ENCODE data around the gene SLC35D2.

Gene SLC35D2

DNA sequence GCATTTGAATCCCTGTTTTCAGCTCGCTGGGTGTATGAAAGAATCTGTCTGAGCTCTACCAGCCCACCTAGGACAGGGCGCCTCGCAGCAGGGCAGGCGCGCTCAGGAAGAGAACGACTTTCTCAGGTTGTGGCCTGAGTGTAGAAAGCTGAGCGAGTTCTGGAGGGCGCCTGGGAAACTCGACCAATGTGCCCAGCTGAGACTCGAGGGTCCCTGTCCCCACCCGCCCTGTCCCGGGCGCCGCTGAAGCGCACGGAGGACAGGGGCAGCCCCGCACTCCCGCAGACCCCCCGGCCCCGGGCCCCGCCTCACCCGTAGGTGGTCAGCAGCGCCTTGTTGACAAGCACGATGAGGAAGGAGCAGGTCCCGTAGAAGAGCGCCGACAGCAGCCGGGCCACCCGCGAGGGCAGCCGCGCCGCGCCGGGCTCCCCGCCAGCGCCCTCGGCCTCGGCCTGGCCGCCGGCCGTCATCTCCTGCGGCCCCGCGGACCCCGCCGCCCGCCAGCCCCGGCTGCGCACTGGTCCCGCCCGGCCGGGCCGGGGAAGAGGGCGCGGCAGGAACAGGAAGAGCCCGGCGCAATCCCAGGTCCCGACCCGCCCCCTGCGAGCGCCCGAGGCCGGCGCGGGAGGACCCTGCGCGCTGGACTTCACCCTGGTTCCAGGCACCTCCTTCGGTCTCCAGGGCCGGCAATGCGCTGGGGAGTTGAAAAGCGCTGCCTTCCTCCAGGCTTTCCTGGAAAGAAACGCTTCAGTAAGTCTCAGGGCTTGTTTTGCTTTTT is at the start of gene SLC35D2:
Gene SLC35D2 (minus strand): TSS at position 547 of the 778 bp plus-strand sequence. CDS start 77 bp downstream, at position 470.
- DNase-seq = peak; percentile 14 to 17
- Mint-ChIP-seq H3K27me3 (no peaks in the 10 kb centered on the region), H3K27ac (peak within 1 kb of the TSS; percentile 78 to 84), H3K9me3 (no peaks in the 10 kb centered on the region), H3K4me3 (peak within 1 kb of the TSS; percentile 79 to 81), H3K4me1 (peaks cover 30% of the 10 kb centered on the region)
- ATAC-seq = peak; percentile 73

DNA sequence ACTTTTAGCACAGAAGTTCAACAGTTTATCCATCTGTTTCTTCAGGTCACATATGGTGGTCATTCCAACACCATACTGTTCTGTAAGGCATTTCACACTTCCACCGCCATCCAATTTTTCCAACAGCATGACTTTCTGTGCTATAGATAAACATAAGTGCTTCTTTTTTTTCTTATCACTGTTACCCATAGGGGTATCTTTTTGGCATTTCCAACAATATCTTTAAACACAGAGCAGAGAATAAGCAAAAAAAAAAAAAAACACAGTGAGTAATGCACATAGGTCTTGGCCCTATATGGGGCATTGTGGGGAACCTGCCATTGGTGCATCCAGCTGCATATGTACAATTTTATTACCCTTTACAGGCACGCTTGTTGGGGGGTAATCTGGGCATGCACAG is 46.9 kb upstream of the SLC35D2 start:
- ATAC-seq = no peak
- Mint-ChIP-seq H3K4me3 (no peak overlapping the region), H3K27ac (no peak overlapping the region), H3K27me3 (no peaks in the 10 kb centered on the region), H3K4me1 (peaks cover 9% of the 10 kb centered on the region), H3K9me3 (no peaks in the 10 kb centered on the region)
- DNase-seq = no peak

DNA sequence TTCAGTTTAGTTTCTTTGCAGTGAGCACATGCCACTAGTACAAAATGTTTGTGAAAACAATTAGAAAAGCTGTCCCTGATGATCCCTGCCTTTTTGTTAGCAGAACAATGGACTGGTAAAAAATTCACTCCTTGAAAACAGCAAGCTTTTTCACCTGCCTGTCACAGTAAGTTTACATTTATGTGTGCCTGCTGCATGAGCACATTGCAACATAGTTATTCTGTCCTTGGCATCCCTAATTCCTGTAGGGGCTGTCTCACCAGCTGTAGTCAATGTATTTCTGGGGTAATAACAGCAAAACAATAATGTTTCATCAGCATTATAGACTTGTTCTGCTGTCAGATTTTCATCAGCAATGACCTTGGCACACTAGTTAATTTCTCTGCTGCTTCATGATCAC is 46.2 kb upstream of the SLC35D2 start:
- no peaks in the 10 kb centered on the region for H3K27me3 Mint-ChIP-seq
- no peaks in the 10 kb centered on the region for H3K9me3 Mint-ChIP-seq
- ATAC-seq (no peak), DNase-seq (no peak)
- peaks cover 10% of the 10 kb centered on the region for H3K4me1 Mint-ChIP-seq
- H3K4me3 Mint-ChIP-seq = no peak overlapping the region
- H3K27ac Mint-ChIP-seq = no peak overlapping the region

DNA sequence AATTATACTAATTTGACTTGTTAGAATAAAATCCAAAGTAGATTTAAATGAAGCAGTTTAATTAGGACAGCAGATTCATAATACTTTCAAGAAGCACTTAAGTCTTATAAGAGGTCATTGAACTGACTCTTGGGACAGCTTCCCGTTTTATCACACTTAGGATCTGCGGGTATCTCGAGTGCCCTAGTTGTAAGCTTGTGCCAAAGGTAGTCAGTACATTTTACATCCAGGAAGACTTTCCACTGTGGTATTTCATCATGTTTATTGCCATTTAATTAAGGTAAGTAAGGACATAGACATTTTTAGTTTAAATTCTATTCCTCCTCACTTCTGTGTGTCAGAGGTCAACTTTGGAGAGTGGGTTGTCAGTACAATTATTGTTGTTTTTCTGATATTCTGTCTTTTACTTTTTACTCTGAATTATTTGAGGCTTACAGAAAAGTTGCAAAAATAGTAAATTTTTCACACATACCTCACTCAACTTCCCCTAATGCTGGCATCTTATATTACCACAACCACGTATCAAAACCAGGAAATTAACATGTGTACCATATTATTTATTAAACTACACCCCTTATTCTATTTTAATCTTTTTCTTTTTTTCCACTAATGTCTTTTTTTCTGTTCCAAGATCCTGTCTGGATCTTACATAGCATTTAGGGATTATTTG is 42.1 kb upstream of the SLC35D2 start:
- H3K4me1 Mint-ChIP-seq = peaks cover 13% of the 10 kb centered on the region
- DNase-seq = no peak
- H3K9me3 Mint-ChIP-seq = no peaks in the 10 kb centered on the region
- no peak overlapping the region for H3K4me3 Mint-ChIP-seq
- H3K27me3 Mint-ChIP-seq = no peaks in the 10 kb centered on the region
- no peak for ATAC-seq
- H3K27ac Mint-ChIP-seq = peak overlapping the region in 1 of 2 donors; percentile 53

DNA sequence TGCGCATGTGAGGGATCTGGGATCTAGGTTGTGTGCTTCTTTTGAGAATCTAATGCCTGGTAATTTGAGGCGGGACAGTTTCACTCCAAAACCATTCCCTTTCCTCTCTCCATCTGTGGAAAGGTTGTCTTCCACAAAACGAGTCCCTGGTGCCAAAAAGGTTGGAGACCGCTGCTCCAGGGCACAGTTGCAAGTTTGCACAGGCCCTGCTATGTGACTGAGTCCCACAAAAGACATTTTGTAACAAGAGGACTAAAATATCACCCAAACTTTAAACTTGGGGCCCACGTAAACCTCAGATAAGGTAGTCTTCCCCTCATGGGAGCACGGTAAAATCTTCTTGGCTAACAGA is 40.5 kb upstream of the SLC35D2 start:
- Mint-ChIP-seq H3K27ac (no peak overlapping the region), H3K27me3 (no peaks in the 10 kb centered on the region), H3K4me3 (no peak overlapping the region), H3K9me3 (no peaks in the 10 kb centered on the region), H3K4me1 (peaks cover 28% of the 10 kb centered on the region)
- no peak for ATAC-seq
- no peak for DNase-seq

DNA sequence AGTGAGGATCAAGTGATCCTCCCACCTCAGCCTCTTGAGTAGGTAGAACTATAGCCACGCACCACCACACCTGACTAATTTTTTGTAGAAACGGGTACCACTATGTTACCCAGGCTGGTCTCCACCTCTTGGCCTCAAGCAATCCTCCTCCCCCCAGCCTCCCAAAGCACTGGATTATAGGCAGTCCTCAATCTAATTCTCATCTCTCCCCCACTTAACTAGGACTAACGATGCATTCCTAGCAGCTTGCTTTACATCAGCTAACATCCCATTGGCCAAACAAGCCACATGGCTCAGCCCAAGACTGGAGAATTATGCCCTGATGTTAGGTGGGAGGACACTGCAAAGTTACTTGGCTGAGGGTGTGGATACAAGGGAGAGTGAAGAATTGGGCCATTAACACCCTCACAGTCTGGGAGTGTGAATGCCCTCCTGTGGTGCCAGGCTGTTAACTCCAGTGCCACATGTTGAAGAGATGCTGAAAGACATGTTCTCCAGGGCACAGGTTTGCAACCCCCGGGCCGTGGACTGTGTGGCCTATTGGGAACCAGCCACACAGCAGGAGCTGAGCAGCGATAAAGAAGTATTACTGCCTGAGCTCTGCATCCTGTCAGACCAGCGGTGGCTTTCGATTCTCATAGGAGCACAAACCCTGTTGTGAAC is 39.9 kb upstream of the SLC35D2 start:
- no peaks in the 10 kb centered on the region for H3K9me3 Mint-ChIP-seq
- peaks cover 28% of the 10 kb centered on the region for H3K4me1 Mint-ChIP-seq
- no peak overlapping the region for H3K4me3 Mint-ChIP-seq
- H3K27ac Mint-ChIP-seq = no peak overlapping the region
- no peak for ATAC-seq
- H3K27me3 Mint-ChIP-seq = no peaks in the 10 kb centered on the region
- no peak for DNase-seq

DNA sequence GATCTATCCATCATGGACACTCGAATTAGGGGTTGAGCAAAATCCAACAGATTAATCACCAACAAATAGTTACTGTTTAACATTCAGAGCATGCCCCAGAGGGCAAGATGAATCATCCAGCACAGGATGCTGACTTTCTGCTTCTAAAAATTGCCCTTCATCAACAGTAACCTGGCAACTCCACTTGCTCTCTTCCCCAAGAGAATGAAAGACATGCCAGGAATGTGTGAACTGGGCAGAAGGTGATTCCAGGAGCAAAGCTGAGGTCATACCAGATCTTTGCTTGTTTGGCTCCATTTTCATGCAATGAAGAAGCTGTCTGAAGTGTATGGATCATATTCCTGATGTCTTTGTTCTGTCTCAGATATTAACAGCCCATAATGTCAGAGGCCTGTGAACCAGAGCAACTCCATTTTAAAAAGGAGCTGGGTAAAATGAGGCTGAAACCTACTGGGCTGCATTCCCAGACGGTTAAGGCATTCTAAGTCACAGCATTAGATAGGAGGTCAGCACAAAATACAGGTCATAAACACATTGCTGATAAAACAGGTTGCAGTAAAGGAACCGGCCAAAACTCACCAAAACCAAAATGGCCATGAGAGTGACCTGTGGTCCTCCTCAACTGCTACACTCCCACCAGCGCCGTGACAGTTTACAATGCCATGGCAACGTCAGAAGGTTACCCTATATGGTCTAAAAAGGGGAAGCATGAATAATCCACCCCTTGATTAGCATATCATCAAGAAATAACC is 37.1 kb upstream of the SLC35D2 start:
- Mint-ChIP-seq H3K4me3 (peak overlapping the region; percentile 88 to 91), H3K4me1 (peaks cover 36% of the 10 kb centered on the region), H3K27ac (no peak overlapping the region), H3K9me3 (no peaks in the 10 kb centered on the region), H3K27me3 (no peaks in the 10 kb centered on the region)
- DNase-seq (peak in 1 of 2 donors; percentile 44), ATAC-seq (no peak)

DNA sequence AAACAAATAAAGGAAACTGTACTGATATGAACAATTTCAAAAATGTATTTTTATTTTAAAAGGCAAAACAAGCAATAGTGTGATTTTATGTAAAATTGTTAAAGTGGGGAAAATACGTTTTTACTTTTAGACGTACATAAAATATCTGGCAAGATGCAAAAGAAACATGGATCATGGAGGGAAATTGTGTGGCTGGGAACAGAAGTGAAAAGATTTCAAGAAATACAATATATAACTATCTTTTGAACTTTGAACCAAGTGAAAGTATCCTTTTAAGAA is 36.1 kb upstream of the SLC35D2 start:
- Mint-ChIP-seq H3K9me3 (no peaks in the 10 kb centered on the region), H3K27me3 (no peaks in the 10 kb centered on the region), H3K4me3 (peak overlapping the region; percentile 88 to 91), H3K4me1 (peaks cover 35% of the 10 kb centered on the region), H3K27ac (peak overlapping the region; percentile 4 to 19)
- ATAC-seq (no peak), DNase-seq (no peak)

DNA sequence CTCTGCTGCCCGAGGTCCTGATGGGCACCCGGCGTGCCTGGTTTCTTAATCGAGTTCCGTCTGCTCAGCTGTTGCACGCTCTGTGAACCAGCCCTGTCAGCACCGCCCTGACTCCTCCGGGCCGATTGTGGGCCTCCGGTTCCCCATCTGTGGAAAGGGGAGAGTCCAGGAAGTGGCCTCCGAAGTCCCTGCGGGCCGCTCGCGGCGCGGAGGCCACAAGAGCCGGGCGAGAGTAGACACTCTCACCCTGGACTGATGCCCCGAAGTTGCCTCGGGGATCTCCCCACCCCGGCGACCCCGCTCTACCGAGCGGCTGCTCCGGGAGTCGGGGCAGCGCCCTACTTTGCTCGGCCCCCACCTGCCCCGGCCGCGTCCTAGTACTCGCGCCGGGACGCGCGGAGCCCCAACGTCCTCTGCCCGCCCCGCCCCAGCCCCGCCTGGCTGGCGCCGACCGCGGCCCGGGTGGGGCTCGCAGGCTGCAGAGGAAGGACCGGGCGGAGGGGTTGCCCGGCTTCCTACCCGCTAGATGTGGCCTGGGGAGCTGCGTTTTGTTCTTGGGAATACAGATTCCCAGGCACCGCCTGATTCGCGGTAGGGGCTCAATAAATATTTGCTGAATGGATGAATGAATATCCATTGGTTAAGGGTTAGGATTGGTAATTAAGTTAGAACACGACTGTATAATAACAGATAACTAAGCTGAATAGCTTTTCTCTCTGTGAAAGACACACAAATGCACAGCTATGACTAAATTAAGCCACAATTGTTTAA is 35.6 kb upstream of the SLC35D2 start:
- peaks cover 37% of the 10 kb centered on the region for H3K4me1 Mint-ChIP-seq
- peak overlapping the region; percentile 34 to 81 for H3K27ac Mint-ChIP-seq
- H3K27me3 Mint-ChIP-seq = no peaks in the 10 kb centered on the region
- DNase-seq = peak; percentile 72 to 75
- H3K4me3 Mint-ChIP-seq = peak overlapping the region; percentile 88 to 91
- no peaks in the 10 kb centered on the region for H3K9me3 Mint-ChIP-seq
- peak; percentile 61 for ATAC-seq

DNA sequence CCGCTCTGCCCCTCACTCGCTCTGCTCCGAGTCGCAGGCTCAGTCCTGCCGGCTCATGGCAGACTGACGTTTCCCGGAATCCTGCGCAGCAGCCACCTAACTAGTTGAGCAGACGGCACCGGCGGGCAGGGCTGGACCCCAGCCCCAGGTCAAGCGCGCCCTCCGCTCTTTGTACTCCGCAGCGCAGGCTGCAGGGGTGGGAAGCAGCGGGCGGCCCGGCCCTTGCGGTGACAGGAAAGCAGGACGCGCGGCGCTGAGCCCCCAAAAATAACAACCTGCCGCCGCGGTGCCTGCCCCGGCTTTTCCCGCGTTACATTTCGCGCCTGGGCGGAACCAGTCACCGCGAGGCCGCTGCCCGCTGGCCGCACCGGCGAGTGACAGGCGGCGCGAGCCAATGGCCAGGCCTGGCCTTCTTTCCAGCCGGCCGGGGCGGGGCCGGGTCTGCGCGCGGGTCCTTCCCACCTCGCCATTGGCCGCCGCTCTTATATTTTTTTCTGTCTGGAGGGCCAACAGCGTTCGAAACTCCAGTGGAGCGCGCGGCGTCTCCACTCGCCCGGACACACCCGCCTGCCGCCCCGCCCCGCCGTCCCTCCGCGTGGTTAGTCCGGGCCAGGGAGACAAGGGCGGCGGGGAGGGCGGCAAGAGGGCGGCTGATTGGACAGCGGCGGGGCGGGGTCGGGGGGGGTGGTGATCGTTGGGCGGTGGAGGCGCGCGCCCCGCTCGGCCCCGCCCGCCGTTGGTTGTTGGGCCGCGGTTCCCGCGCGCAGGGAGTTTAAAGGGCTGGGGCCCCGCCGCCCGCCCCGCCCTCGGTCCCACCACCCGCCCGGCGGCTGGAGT is 34.8 kb upstream of the SLC35D2 start, which contains the start of gene ZNF367:
Gene ZNF367 (minus strand): TSS at position 288 of the 837 bp plus-strand sequence. CDS start 338 bp downstream, outside the sequence.
- Mint-ChIP-seq H3K27me3 (no peaks in the 10 kb centered on the region), H3K4me1 (peaks cover 45% of the 10 kb centered on the region), H3K9me3 (no peaks in the 10 kb centered on the region), H3K4me3 (peak within 1 kb of the TSS; percentile 88 to 91), H3K27ac (peak within 1 kb of the TSS; percentile 94 to 99)
- DNase-seq (peak; percentile 96), ATAC-seq (peak; percentile 85)

DNA sequence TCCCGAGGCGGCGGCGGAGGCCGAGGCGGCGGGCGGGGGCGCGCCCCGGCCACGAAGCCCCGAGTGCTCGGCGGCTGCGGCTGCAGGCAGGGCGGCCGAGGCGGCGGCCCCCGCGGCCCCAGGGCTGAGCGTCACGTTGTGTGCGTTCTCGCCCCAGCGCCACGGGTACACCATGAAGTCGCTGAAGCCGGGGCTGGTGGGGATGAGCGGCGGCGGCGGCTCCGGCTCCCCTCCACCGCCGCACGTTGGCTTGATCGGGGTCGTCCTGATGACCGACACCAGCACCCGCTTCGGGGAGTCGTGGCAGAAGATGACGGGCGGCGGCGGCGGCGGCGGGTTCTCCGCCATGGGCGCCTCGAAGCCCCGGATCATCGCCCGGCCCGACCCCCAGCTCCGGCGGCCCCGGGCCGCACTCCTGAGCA is 34.2 kb upstream of the SLC35D2 start:
- Mint-ChIP-seq H3K9me3 (no peaks in the 10 kb centered on the region), H3K4me3 (peak overlapping the region; percentile 86 to 87), H3K27me3 (no peaks in the 10 kb centered on the region), H3K4me1 (peaks cover 52% of the 10 kb centered on the region), H3K27ac (peak overlapping the region; percentile 94 to 99)
- DNase-seq (peak; percentile 50 to 55), ATAC-seq (no peak)

DNA sequence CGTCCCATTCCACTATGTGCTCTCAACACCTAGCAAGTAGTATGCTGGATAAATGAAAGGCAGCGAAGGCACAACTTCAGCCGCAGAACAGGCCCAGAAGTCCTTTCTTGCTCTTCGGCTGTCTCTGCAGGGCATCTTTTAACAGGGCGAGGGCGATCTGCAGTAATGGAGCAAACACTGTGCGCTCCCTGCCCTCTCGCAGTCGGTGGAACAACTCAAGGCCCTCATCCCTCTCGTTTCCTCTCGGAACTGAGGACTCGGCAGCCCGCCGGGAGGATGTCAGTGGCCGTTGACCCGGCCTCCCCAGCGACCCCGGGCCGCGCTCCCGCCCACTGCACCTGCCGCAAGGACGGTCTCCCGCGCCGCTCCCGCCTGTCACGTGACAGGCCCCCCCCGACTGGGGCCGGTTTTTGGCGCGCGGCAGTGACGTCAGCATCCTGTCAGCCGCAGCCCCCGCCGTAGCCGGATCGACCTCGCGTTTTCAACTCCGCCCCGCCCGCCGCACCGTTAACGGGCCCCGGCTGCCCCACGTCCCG is 33.6 kb upstream of the SLC35D2 start:
- ATAC-seq (peak; percentile 7), DNase-seq (peak; percentile 80 to 87)
- H3K4me1 Mint-ChIP-seq = peaks cover 57% of the 10 kb centered on the region
- H3K4me3 Mint-ChIP-seq = peak overlapping the region; percentile 82 to 91
- peak overlapping the region; percentile 86 to 96 for H3K27ac Mint-ChIP-seq
- no peaks in the 10 kb centered on the region for H3K9me3 Mint-ChIP-seq
- H3K27me3 Mint-ChIP-seq = no peaks in the 10 kb centered on the region

DNA sequence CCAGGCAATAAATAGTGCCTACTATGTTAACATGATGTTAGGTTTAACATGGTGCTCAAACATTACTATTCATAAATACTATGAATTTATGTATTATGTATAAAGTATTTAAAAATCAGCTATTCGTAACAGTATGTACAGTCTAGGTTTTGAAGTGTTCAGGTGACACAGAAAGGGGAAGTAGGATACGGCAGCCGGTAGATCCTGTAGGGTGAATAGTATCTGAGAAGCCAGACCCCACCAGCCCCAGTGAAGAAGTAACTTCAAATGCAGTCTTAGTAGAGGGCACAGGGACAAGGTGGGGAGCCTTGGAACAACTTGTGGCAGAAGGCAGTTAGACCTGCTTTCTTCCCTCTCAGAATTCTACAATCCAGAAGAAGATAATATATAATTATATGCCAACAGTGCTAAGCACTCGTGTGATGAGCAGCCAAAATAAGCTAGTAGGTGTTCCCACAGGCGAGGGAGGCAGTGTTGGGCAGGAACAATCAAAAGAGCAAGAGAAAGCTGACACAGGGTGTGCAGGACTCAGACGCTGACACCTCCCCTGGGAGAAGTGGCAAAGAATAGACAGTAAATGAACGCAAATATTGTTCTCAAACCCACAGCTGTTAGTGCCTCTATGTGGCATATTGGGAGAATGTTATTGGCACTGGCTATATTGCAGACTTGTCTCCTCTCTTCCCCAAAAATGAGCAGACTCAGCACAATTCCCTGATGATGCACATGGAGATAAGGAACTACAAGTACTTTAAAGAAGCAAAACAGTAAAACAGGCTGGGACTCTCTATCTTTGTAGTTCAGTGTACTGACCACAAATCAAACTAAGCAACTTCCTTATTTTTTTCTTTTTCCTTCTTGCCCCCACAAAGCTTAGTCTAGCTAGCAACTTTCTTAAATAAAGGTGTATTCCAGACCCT is 30.1 kb upstream of the SLC35D2 start:
- H3K4me3 Mint-ChIP-seq = peak overlapping the region; percentile 52 to 70
- peak overlapping the region; percentile 35 to 46 for H3K27ac Mint-ChIP-seq
- H3K9me3 Mint-ChIP-seq = no peaks in the 10 kb centered on the region
- no peaks in the 10 kb centered on the region for H3K27me3 Mint-ChIP-seq
- DNase-seq (no peak), ATAC-seq (no peak)
- H3K4me1 Mint-ChIP-seq = peaks cover 47% of the 10 kb centered on the region

Measured in stimulated activated naive CD8-positive, alpha-beta T cell treated with anti-CD3 and anti-CD28 coated beads, Interleukin-15, amount 100 ng/mL, for 72 hours (primary cell).